Colonic mucosa (tissue), 4 donors: ENCODE measurements around the gene SQOR. TPM values are rescaled to one million over a fixed set of nuclear protein-coding genes. Genes with fewer than 3 reads are reported as not detected.

ENCODE experiments used
- DNase-seq: peaks from one replicate; pipeline ENCODE4 v3.0.0-alpha.2; 2020
- H3K27ac ChIP-seq: fragments of 200-600 bp; one replicate; pipeline ENCODE4 v1.8.0; 2021
- H3K27me3 ChIP-seq: fragments of 200-600 bp; one replicate; pipeline ENCODE4 v1.8.0; 2021
- H3K36me3 ChIP-seq: fragments of 200-600 bp; one replicate; pipeline ENCODE4 v1.8.0; 2021
- H3K4me1 ChIP-seq: fragments of 200-600 bp; one replicate; pipeline ENCODE4 v1.8.0; 2021; ENCODE audit warnings: mild to moderate bottlenecking
- H3K4me3 ChIP-seq: fragments of 200-600 bp; one replicate; pipeline ENCODE4 v1.8.0; 2021
- H3K9ac ChIP-seq, 2 donors: one replicate each; pipeline ENCODE4 v1.7.0; 2013; ENCODE audit warnings: control low read depth in 2 of 2, low read depth in 2 of 2, low read length in 2 of 2
- H3K9me3 ChIP-seq: fragments of 200-600 bp; one replicate; pipeline ENCODE4 v1.8.0; 2021
- CTCF ChIP-seq: fragments of 200-600 bp; IDR thresholded peaks from one replicate; pipeline ENCODE4 v1.8.0; 2022; ENCODE audit warnings: antibody characterized with exemption, mild to moderate bottlenecking
- intact Hi-C: fragments of 100-400 bp; cut with DNase I; formaldehyde crosslinking; loops from one replicate; pipeline ENCODE4 v1.14.1; 2022
- total RNA-seq, 2 donors: library from RNA; stranded (reverse); fragmentation: NEBNext Ultra II Directional in 1 of 2; extraction: Animal tissue kit (Norgen Biotek cat#: 25700) in 1 of 2; gene quantifications; one replicate each; pipeline ENCODE4 v1.2.1, GENCODE V29; 2021
- donor health status: healthy.
- donor health status: DM: no; HTN: no; CAD: no.
- donor health status: DM: no; HTN: no; CAD: no.

The SQOR gene
- total RNA-seq, 2 donors from 2014 or later: 308 to 500 TPM

- Histone ChIP-seq H3K4me1 (no peaks in the 10 kb centered on the region), H3K9ac (no peak overlapping the region), H3K27ac (no peak overlapping the region), H3K9me3 (no peaks in the 10 kb centered on the region), H3K27me3 (no peaks in the 10 kb centered on the region), H3K4me3 (no peak overlapping the region), H3K36me3 (no peaks in the 10 kb centered on the region)
- no peak for TF ChIP-seq CTCF
- no peak for DNase-seq
- intact Hi-C loops: no loop called here
Measured at GRCh38 chr15:45710657-45711056, 75.8 kb downstream of the SQOR start.

DNA sequence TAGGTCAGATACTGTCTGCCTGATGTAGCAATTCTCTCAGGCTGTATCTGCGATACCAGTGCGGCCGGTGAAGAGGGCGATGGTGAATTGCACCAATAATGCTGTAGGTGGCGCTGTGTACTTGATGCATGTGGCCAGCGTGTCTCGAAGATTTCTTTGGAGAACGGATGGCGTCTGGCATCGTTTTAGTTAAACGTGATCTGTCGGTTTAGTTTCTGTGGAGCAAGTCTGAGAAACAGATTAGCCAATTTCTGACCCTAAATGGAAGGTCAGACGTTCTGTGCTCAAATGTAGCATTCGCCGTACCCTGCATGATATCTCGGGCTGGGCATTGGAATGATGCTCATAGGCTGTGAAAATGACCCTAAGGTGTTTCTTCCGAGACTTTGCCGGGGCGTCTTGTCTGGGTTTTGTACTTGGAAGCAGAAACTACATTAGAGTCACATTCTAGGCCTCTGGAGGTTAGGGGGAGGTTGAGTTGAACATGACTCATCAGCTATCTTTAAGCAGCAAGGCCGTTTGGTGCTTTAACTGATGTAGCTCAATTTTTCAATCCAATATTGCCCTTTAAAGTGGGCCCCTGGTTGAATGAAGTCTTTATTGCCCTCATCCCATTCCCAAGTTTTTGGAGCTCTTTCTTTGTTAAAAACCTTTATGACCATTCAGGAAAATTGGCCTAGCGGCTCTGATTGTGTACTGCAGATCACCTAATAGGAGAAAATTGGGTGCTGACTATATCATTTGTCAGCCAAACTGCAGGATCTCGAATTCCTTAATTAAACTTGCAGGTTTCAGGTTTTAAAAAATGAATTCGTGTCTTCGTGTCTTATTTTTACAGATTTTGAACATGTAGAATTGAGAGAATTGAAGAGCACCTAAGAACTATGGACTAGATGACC is 80.0 kb downstream of the SQOR start:
- Histone ChIP-seq H3K4me3 (no peak overlapping the region), H3K9ac (no peak overlapping the region), H3K4me1 (no peaks in the 10 kb centered on the region), H3K27me3 (no peaks in the 10 kb centered on the region), H3K27ac (no peak overlapping the region), H3K36me3 (no peaks in the 10 kb centered on the region), H3K9me3 (no peaks in the 10 kb centered on the region)
- DNase-seq: peak; percentile 70
- intact Hi-C loops: no loop called here
- TF ChIP-seq CTCF: peak; percentile 84

GRCh38 chr15:45715528-45715927 is 80.7 kb downstream of the SQOR start:
- H3K27ac ChIP-seq: no peak overlapping the region
- H3K36me3 ChIP-seq: no peaks in the 10 kb centered on the region
- no peak overlapping the region for H3K4me3 ChIP-seq
- no peaks in the 10 kb centered on the region for H3K27me3 ChIP-seq
- intact Hi-C loops: no loop called here
- TF ChIP-seq CTCF: no peak
- H3K9ac ChIP-seq: no peak overlapping the region
- no peaks in the 10 kb centered on the region for H3K4me1 ChIP-seq
- no peaks in the 10 kb centered on the region for H3K9me3 ChIP-seq
- no peak for DNase-seq

DNA sequence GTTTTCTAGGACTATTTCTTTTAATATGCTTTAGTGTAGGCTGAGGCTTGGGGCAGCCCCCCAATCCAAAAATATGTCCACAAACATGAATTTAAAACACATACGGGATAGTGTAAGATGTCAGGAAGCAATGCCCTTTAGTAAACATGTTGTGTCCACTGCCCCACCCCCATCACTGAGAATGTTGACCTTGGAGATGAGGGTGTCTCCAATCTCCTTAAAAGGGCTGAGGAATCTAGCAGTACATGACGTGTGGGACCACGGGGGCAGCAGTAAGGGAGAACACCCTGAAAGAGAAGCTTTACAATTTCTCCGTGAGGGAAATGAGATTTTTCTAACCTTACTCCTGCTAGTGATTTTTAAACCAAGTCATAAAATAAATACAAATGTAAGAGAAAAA is 84.7 kb downstream of the SQOR start:
- H3K36me3 ChIP-seq: no peaks in the 10 kb centered on the region

GRCh38 chr15:45720183-45720582 is 85.4 kb downstream of the SQOR start:
- Histone ChIP-seq H3K9me3 (no peaks in the 10 kb centered on the region), H3K4me3 (no peak overlapping the region), H3K9ac (no peak overlapping the region), H3K27me3 (no peaks in the 10 kb centered on the region), H3K27ac (no peak overlapping the region), H3K4me1 (no peaks in the 10 kb centered on the region), H3K36me3 (no peaks in the 10 kb centered on the region)
- no peak for DNase-seq
- TF ChIP-seq CTCF: no peak
- intact Hi-C loops: no loop called here

More for the DNA sequence above, 84.7 kb downstream of the SQOR start:
- Histone ChIP-seq H3K4me1 (no peaks in the 10 kb centered on the region), H3K9ac (no peak overlapping the region), H3K27me3 (no peaks in the 10 kb centered on the region), H3K9me3 (no peaks in the 10 kb centered on the region), H3K4me3 (no peak overlapping the region), H3K27ac (no peak overlapping the region)
- TF ChIP-seq CTCF: no peak
- intact Hi-C loops: no loop called here
- DNase-seq: no peak
